HEK293 (cell line): ENCODE data around the gene UCKL1.

ENCODE experiments used
- HOXA7 ChIP-seq: sonication (generic); formaldehyde crosslinking; IDR thresholded peaks from 2 replicates; pipeline ENCODE4 v1.8.1; 2022; ENCODE audit warnings: missing genetic modification reagents, borderline replicate concordance
- KLF1 ChIP-seq: fragments of 450-650 bp; formaldehyde crosslinking; IDR thresholded peaks from 2 replicates; pipeline ENCODE4 v1.5.1; 2016; ENCODE audit warnings: missing biosample characterization, missing genetic modification characterization
- OVOL3 ChIP-seq: fragments of 450-650 bp; formaldehyde crosslinking; IDR thresholded peaks from 2 replicates; pipeline ENCODE4 v1.5.1; 2016; ENCODE audit warnings: missing biosample characterization, missing genetic modification characterization
- PBX3 ChIP-seq: sonication (generic); formaldehyde crosslinking; IDR thresholded peaks from 2 replicates; pipeline ENCODE4 v1.8.1; 2022; ENCODE audit warnings: mild to moderate bottlenecking, moderate library complexity, missing genetic modification reagents
- REPIN1 ChIP-seq: fragments of 450-650 bp; formaldehyde crosslinking; IDR thresholded peaks from 2 replicates; pipeline ENCODE4 v1.5.1; 2017; ENCODE audit warnings: missing biosample characterization, missing genetic modification characterization, low read depth
- SCRT1 ChIP-seq: fragments of 450-650 bp; formaldehyde crosslinking; IDR thresholded peaks from 2 replicates; pipeline ENCODE4 v1.5.1; 2016; ENCODE audit warnings: missing biosample characterization, missing genetic modification characterization, borderline replicate concordance
- ZBTB10 ChIP-seq: fragments of 450-650 bp; formaldehyde crosslinking; IDR thresholded peaks from 2 replicates; pipeline ENCODE4 v1.5.1; 2016; ENCODE audit warnings: missing biosample characterization, missing genetic modification characterization
- ZFP41 ChIP-seq: fragments of 450-650 bp; formaldehyde crosslinking; IDR thresholded peaks from 2 replicates; pipeline ENCODE4 v1.5.1; 2016; ENCODE audit warnings: missing biosample characterization, missing genetic modification characterization, borderline replicate concordance
- ZNF16 ChIP-seq: fragments of 450-650 bp; formaldehyde crosslinking; IDR thresholded peaks from 2 replicates; pipeline ENCODE4 v1.5.1; 2016; ENCODE audit warnings: low read depth, missing biosample characterization, missing genetic modification characterization
- ZNF184 ChIP-seq: fragments of 450-650 bp; IDR thresholded peaks from 2 replicates; pipeline ENCODE4 v1.5.1; 2018; ENCODE audit warnings: missing biosample characterization, mild to moderate bottlenecking, missing genetic modification characterization
- ZNF19 ChIP-seq: fragments of 450-650 bp; formaldehyde crosslinking; IDR thresholded peaks from 2 replicates; pipeline ENCODE4; 2016; ENCODE audit warnings: missing biosample characterization, missing genetic modification characterization, low read depth
- ZNF2 ChIP-seq: fragments of 450-650 bp; formaldehyde crosslinking; IDR thresholded peaks from 2 replicates; pipeline ENCODE4 v1.5.1; 2016; ENCODE audit warnings: missing biosample characterization, missing genetic modification characterization
- ZNF211 ChIP-seq: fragments of 450-650 bp; formaldehyde crosslinking; IDR thresholded peaks from 2 replicates; pipeline ENCODE4 v1.5.1; 2016; ENCODE audit warnings: low read depth, missing biosample characterization, missing genetic modification characterization
- ZNF214 ChIP-seq: fragments of 450-650 bp; formaldehyde crosslinking; IDR thresholded peaks from 2 replicates; pipeline ENCODE4 v1.5.1; 2017; ENCODE audit warnings: missing biosample characterization, mild to moderate bottlenecking, missing genetic modification characterization, borderline replicate concordance
- ZNF23 ChIP-seq: fragments of 450-650 bp; formaldehyde crosslinking; IDR thresholded peaks from 2 replicates; pipeline ENCODE4 v1.5.1; 2016; ENCODE audit warnings: missing biosample characterization, missing genetic modification characterization, borderline replicate concordance
- ZNF280C ChIP-seq: fragments of 450-650 bp; formaldehyde crosslinking; IDR thresholded peaks from 2 replicates; pipeline ENCODE4 v1.5.1; 2016; ENCODE audit warnings: missing biosample characterization, missing genetic modification characterization
- ZNF280D ChIP-seq: fragments of 450-650 bp; formaldehyde crosslinking; IDR thresholded peaks from 2 replicates; pipeline ENCODE4 v1.5.1; 2016; ENCODE audit warnings: missing biosample characterization, missing genetic modification characterization
- ZNF416 ChIP-seq: fragments of 450-650 bp; formaldehyde crosslinking; IDR thresholded peaks from 2 replicates; pipeline ENCODE4 v1.5.1; 2016; ENCODE audit warnings: missing biosample characterization, missing genetic modification characterization
- ZNF423 ChIP-seq: fragments of 450-650 bp; formaldehyde crosslinking; IDR thresholded peaks from 2 replicates; pipeline ENCODE4 v1.5.1; 2016; ENCODE audit warnings: missing biosample characterization, missing genetic modification characterization
- ZNF488 ChIP-seq: fragments of 450-650 bp; formaldehyde crosslinking; IDR thresholded peaks from 2 replicates; pipeline ENCODE4 v1.5.1; 2016; ENCODE audit warnings: missing biosample characterization, missing genetic modification characterization
- ZNF514 ChIP-seq: fragments of 450-650 bp; formaldehyde crosslinking; IDR thresholded peaks from 2 replicates; pipeline ENCODE4 v1.5.1; 2016; ENCODE audit warnings: missing biosample characterization, missing genetic modification characterization
- ZNF529 ChIP-seq: fragments of 450-650 bp; formaldehyde crosslinking; IDR thresholded peaks from 2 replicates; pipeline ENCODE4 v1.5.1; 2017; ENCODE audit warnings: missing genetic modification characterization, missing biosample characterization; ENCODE audit not compliant: insufficient replicate concordance
- ZNF600 ChIP-seq: fragments of 450-650 bp; formaldehyde crosslinking; IDR thresholded peaks from 2 replicates; pipeline ENCODE4 v1.5.1; 2016; ENCODE audit warnings: missing biosample characterization, missing genetic modification characterization
- ZNF639 ChIP-seq: fragments of 450-650 bp; formaldehyde crosslinking; IDR thresholded peaks from 2 replicates; pipeline ENCODE4 v1.5.1; 2016; ENCODE audit warnings: missing biosample characterization, missing genetic modification characterization
- ZNF670 ChIP-seq: fragments of 450-650 bp; formaldehyde crosslinking; IDR thresholded peaks from 2 replicates; pipeline ENCODE4 v1.5.1; 2016; ENCODE audit warnings: missing biosample characterization, missing genetic modification characterization, low read depth
- ZNF76 ChIP-seq: fragments of 450-650 bp; formaldehyde crosslinking; IDR thresholded peaks from 2 replicates; pipeline ENCODE4; 2016; ENCODE audit warnings: low read depth, missing biosample characterization, missing genetic modification characterization, borderline replicate concordance
- ZNF768 ChIP-seq: fragments of 450-650 bp; formaldehyde crosslinking; IDR thresholded peaks from 2 replicates; pipeline ENCODE4 v1.5.1; 2018; ENCODE audit warnings: missing biosample characterization, mild to moderate bottlenecking, missing genetic modification characterization
- ZNF785 ChIP-seq: fragments of 450-650 bp; formaldehyde crosslinking; IDR thresholded peaks from 2 replicates; pipeline ENCODE4 v1.5.1; 2016; ENCODE audit warnings: missing biosample characterization, missing genetic modification characterization

The UCKL1 gene

GRCh38 chr20:63980806-63981728 lies 24.9 kb upstream of the UCKL1 start, which contains the start of gene PRPF6 (continued):
- no peak for TF ChIP-seq ZNF16 (tag by site-specific recombination)
- TF ChIP-seq SCRT1 (tag by site-specific recombination): no peak
- TF ChIP-seq ZNF768 (tag by site-specific recombination): no peak
- TF ChIP-seq ZNF19 (tag by site-specific recombination): no peak
- TF ChIP-seq ZNF416 (tag by site-specific recombination): no peak
- peak; percentile 71 for TF ChIP-seq ZNF639 (tag by site-specific recombination)
- TF ChIP-seq ZNF184: no peak
- no peak for TF ChIP-seq ZNF670 (tag by site-specific recombination)
- no peak for TF ChIP-seq ZNF211
- TF ChIP-seq PBX3 (CRISPR knock-in tag): peak; percentile 21; the same call in 1 of the 2 replicates
- TF ChIP-seq ZNF280C (tag by site-specific recombination): no peak
- no peak for TF ChIP-seq REPIN1 (tag by site-specific recombination)
- peak; percentile 66; the same call in 1 of the 2 replicates for TF ChIP-seq ZNF600
- no peak for TF ChIP-seq ZNF529 (tag by site-specific recombination)
- no peak for TF ChIP-seq OVOL3 (tag by site-specific recombination)
- no peak for TF ChIP-seq ZNF423
- TF ChIP-seq ZNF214 (tag by site-specific recombination): no peak
- TF ChIP-seq KLF1 (tag by site-specific recombination): peak; percentile 87
- no peak for TF ChIP-seq ZNF488 (tag by site-specific recombination)
- peak; percentile 73; the same call in 1 of the 2 replicates for TF ChIP-seq ZNF76 (tag by site-specific recombination)
- TF ChIP-seq ZNF280D: no peak
- TF ChIP-seq ZNF514: no peak
- TF ChIP-seq ZNF785 (tag by site-specific recombination): no peak
- TF ChIP-seq ZNF2: peak; percentile 42; the same call in 1 of the 2 replicates
- TF ChIP-seq ZNF23: no peak
- TF ChIP-seq ZBTB10 (tag by site-specific recombination): peak; percentile 52; the same call in 1 of the 2 replicates
- TF ChIP-seq HOXA7 (CRISPR knock-in tag): no peak
- TF ChIP-seq ZFP41: no peak
